Activated CD8-positive, alpha-beta memory T cell treated with anti-CD3 and anti-CD28 coated beads, Interleukin-2, amount 10 ng/mL, durations not matched to agents 7 days and 5 days (primary cell): ENCODE results near the gene PXYLP1. TPM values are rescaled to one million over a fixed set of nuclear protein-coding genes. Genes with fewer than 3 reads are reported as not detected.

Experiments used
- ATAC-seq: fragments of 150-1000 bp; cut with Tn5 transposase; one replicate; pipeline ENCODE4 v1.10.0; 2021; ENCODE audit warnings: moderate library complexity
- CTCF ChIA-PET: fragments of 350-600 bp; sonication (Branson Sonifier 250); formaldehyde crosslinking; loops from one replicate; lab custom pipeline; 2021; ENCODE audit warnings: antibody characterized with exemption; lab: Charles Lee
- DNase-seq: peaks from one replicate; pipeline ENCODE4 v3.0.0-alpha.2; 2020
- H3K27ac Mint-ChIP-seq: one replicate; pipeline ENCODE4 v1.8.0; 2021; ENCODE audit warnings: mild to moderate bottlenecking, mixed read lengths
- H3K27me3 Mint-ChIP-seq: one replicate; pipeline ENCODE4 v1.8.0; 2021; ENCODE audit warnings: mixed read lengths
- H3K36me3 Mint-ChIP-seq: one replicate; pipeline ENCODE4 v1.8.0; 2021; ENCODE audit warnings: mild to moderate bottlenecking, mixed read lengths
- H3K4me1 Mint-ChIP-seq: one replicate; pipeline ENCODE4 v1.8.0; 2021; ENCODE audit warnings: mixed read lengths
- H3K4me3 Mint-ChIP-seq: one replicate; pipeline ENCODE4 v1.8.0; 2021; ENCODE audit warnings: mild to moderate bottlenecking, moderate library complexity, mixed read lengths
- H3K9me3 Mint-ChIP-seq: one replicate; pipeline ENCODE4 v1.8.0; 2022; ENCODE audit warnings: low read depth, mixed read lengths
- total RNA-seq, 2 experiments: library from RNA; stranded (reverse); gene quantifications; one replicate each; pipeline ENCODE4 v1.2.3, GENCODE V29; 2021

Gene PXYLP1
- total RNA-seq, 2 experiments from 2014 or later = 10.3 to 18.4 TPM

- Mint-ChIP-seq H3K27ac (no peak overlapping the region), H3K4me3 (no peak overlapping the region), H3K36me3 (no peaks in the 10 kb centered on the region), H3K4me1 (no peaks in the 10 kb centered on the region), H3K27me3 (peaks cover 12% of the 10 kb centered on the region), H3K9me3 (no peaks in the 10 kb centered on the region)
- DNase-seq (no peak), ATAC-seq (no peak)
- CTCF ChIA-PET = interaction anchor here (1.1 to 1.3 kb wide), 2 partner anchors 26 to 65 kb away, joined by 3 read pairs; no protein-coding TSS in a partner anchor
Measured at GRCh38 chr3:141343865-141344271, 112.2 kb downstream of the PXYLP1 start.

Other genes with a start within 250 kb of the PXYLP1 start
- gene SPSB4, start 180.5 kb upstream of the PXYLP1 start, total RNA-seq = under 1 TPM in 1 of 2 experiments, not detected in 1; 0.28 TPM
- gene ZBTB38, start 136.7 kb downstream of the PXYLP1 start, total RNA-seq = 10 to 100 TPM; 42.5 to 49.4 TPM